Esophagus muscularis mucosa (tissue), 4 donors: ENCODE measurements around the gene ECE2.

Experiments
- CTCF ChIP-seq, 3 experiments: fragments of 200-600 bp in 2 of 3; fragments of 450-650 bp in 1 of 3; sonication (generic) in 2 of 3; IDR thresholded peaks; one replicate each; pipeline ENCODE4 v1.5.1; 2017 to 2019; ENCODE audit warnings: antibody characterized with exemption in 3 of 3, mild to moderate bottlenecking in 2 of 3, moderate library complexity in 1 of 3
- EP300 ChIP-seq: sonication (generic); formaldehyde crosslinking; IDR thresholded peaks from one replicate; pipeline ENCODE4 v1.6.1; 2017; ENCODE audit warnings: antibody characterized with exemption
- POLR2A ChIP-seq: fragments of 450-650 bp; IDR thresholded peaks from one replicate; pipeline ENCODE4 v1.6.1; 2017; ENCODE audit warnings: antibody characterized with exemption, moderate library complexity, mild to moderate bottlenecking, low read depth
- POLR2AphosphoS5 ChIP-seq, 2 donors: sonication (generic); formaldehyde crosslinking; IDR thresholded peaks; one replicate each; pipeline ENCODE4 v1.6.1; 2017; ENCODE audit warnings: antibody characterized with exemption in 2 of 2

- TF ChIP-seq CTCF (IDR thresholded peaks at IDR 0.05): no peak
- TF ChIP-seq EP300: no peak
- no peak for TF ChIP-seq POLR2AphosphoS5 (IDR thresholded peaks at IDR 0.05)
- no peak for TF ChIP-seq POLR2A
Measured at GRCh38 chr3:184334470-184335158, 58.8 kb downstream of the ECE2 start.
